ENCODE results near the gene COL1A2. TPM values are rescaled to one million over a fixed set of nuclear protein-coding genes. Genes with fewer than 3 reads are reported as not detected.

COL1A2 gene
- total and polyA plus RNA-seq, 2 of the 8 experiments (the other 6 are each of a cell fraction or from before 2014, with no cell fraction given) = 45.2 to 87.2 TPM

GRCh38 chr7:94451187-94451586, 56.5 kb downstream of the COL1A2 start:
- Histone ChIP-seq H2BK5ac (ENCODE audit: low read depth, low read length) (no peak overlapping the region), H3K4me3 (ENCODE audit: extremely low read depth in 1 of 4, insufficient read depth in 2 of 4, low read depth in 3 of 4, low read length in 4 of 4) (no peak overlapping the region), H3K9ac (replicated peaks in 1 of 4; ENCODE audit: extremely low read depth in 1 of 4, low read depth in 3 of 4, low read length in 3 of 4) (no peak overlapping the region), H2BK20ac (ENCODE audit: low read length) (no peak overlapping the region), H3K56ac (replicated peaks; ENCODE audit: insufficient read length, low read depth, low read length) (no peak overlapping the region), H2AFZ (ENCODE audit: low read length) (no peak overlapping the region), H3K9me3 (ENCODE audit: insufficient read depth in 2 of 2, low read depth in 1 of 2, low read length in 1 of 2) (no peaks in the 10 kb centered on the region), H3K18ac (ENCODE audit: extremely low read depth, low read length) (no peak overlapping the region), H3K36me3 (ENCODE audit: control insufficient read depth in 2 of 4, insufficient read depth in 4 of 4, low read length in 3 of 4) (no peaks in the 10 kb centered on the region), H4K8ac (ENCODE audit: extremely low read depth, insufficient read depth, low read length) (no peak overlapping the region), H2AK5ac (ENCODE audit: low read depth, low read length) (no peak overlapping the region), H3K14ac (ENCODE audit: insufficient read length) (no peak overlapping the region), H3K27ac (ENCODE audit: low read depth, low read length) (no peak overlapping the region), H4K91ac (replicated peaks; ENCODE audit: insufficient read length, low read length) (no peak overlapping the region), H3K79me1 (ENCODE audit: low read depth, low read length) (no peaks in the 10 kb centered on the region), H4K5ac (ENCODE audit: insufficient read length, low read depth, low read length) (no peak overlapping the region), H3K4me1 (replicated peaks in 1 of 4; ENCODE audit: control insufficient read depth in 3 of 4, insufficient read depth in 4 of 4, low read length in 3 of 4) (no peaks in the 10 kb centered on the region), H2BK120ac (replicated peaks; ENCODE audit: low read depth, low read length) (no peak overlapping the region), H4K20me1 (replicated peaks in 1 of 2; ENCODE audit: control insufficient read depth in 1 of 2, insufficient read depth in 2 of 2, low read length in 2 of 2) (no peaks in the 10 kb centered on the region), H3K23ac (ENCODE audit: insufficient read length) (no peak overlapping the region), H3K27me3 (replicated peaks in 1 of 4; ENCODE audit: control insufficient read depth in 3 of 4, extremely low read depth in 1 of 4, insufficient read depth in 3 of 4, low read length in 3 of 4) (peaks cover 0 to 3% (median 0%) of the 10 kb centered on the region in 4 experiments; a peak in 1 of 7 replicates), H3K79me2 (ENCODE audit: control insufficient read depth in 1 of 2, insufficient read depth in 2 of 2, low read length in 2 of 2) (no peaks in the 10 kb centered on the region), H3K23me2 (ENCODE audit: low read depth, low read length) (no peaks in the 10 kb centered on the region), H2BK12ac (ENCODE audit: low read depth, low read length) (no peak overlapping the region), H3K4ac (replicated peaks; ENCODE audit: insufficient read length, low read depth, low read length) (no peak overlapping the region), H3K4me2 (ENCODE audit: insufficient read depth in 1 of 2, low read depth in 2 of 2, low read length in 2 of 2) (no peak overlapping the region), H2BK15ac (ENCODE audit: low read length) (no peak overlapping the region)
- TF ChIP-seq SP1 (IDR thresholded peaks at IDR 0.05; ENCODE audit: low read depth, low read length) = no peak
- no peak for TF ChIP-seq CBX8 (IDR thresholded peaks at IDR 0.05; ENCODE audit: borderline replicate concordance, low read depth, low read length)
- no peak for TF ChIP-seq RFX5 (IDR thresholded peaks at IDR 0.05; ENCODE audit: borderline replicate concordance, low read depth, low read length)
- TF ChIP-seq JUND (IDR thresholded peaks at IDR 0.05; ENCODE audit: low read length) = no peak
- TF ChIP-seq SIRT6 (IDR thresholded peaks at IDR 0.05; ENCODE audit: low read length) = no peak
- no peak for TF ChIP-seq SP2 (IDR thresholded peaks at IDR 0.05; ENCODE audit: low read length)
- TF ChIP-seq E2F6 (IDR thresholded peaks at IDR 0.05) = no peak
- TF ChIP-seq CHD2 (IDR thresholded peaks at IDR 0.05; ENCODE audit: low read length) = no peak
- TF ChIP-seq FOSL1 (IDR thresholded peaks at IDR 0.05; ENCODE audit: insufficient read depth, low read depth, low read length) = no peak
- no peak for TF ChIP-seq NANOG (IDR thresholded peaks at IDR 0.05; ENCODE audit: insufficient read depth, low read depth, low read length, poor library complexity, severe bottlenecking)
- no peak for TF ChIP-seq TEAD4 (IDR thresholded peaks at IDR 0.05; ENCODE audit: low read depth, low read length)
- DNase-seq (ENCODE audit: low read depth in 1 of 2, low spot score in 2 of 2) (no peak), FAIRE-seq (no peak)
- 72% methylated on average over 4 of the region's 4 CpGs; no CpG with 5 or more reads in 1 of the 2 experiments for WGBS, 2 experiments (ENCODE audit: extremely low coverage in 1 of 2, insufficient coverage in 1 of 2, insufficient read length in 1 of 2, insufficient replicate concordance in 2 of 2, low coverage in 1 of 2, low lambda C conversion rate in 2 of 2, missing lambda C conversion rate in 1 of 2)
- CTCF ChIA-PET (ENCODE audit: partially characterized antibody) = interaction anchor here (0.6 to 4.0 kb wide), 8 partner anchors 16 to 749 kb away, joined by 3 to 33 read pairs (median 4); partner anchors contain the start of gene SGCE
- POLR2A ChIA-PET (ENCODE audit: partially characterized antibody) = no interaction called here
